Pancreas (tissue), 10 donors: Measurements from ENCODE around the gene TFAP2A. TPM values are rescaled to one million over a fixed set of nuclear protein-coding genes. Genes with fewer than 3 reads are reported as not detected.

Experiments
- ATAC-seq, 4 donors: fragments of 200-7000 bp; cut with Tn5 transposase; one replicate each; pipeline versions ENCODE4 v1.8.0 to v1.9.1; 2020; ENCODE audit warnings: mild to moderate bottlenecking in 4 of 4, moderate library complexity in 4 of 4
- DNase-seq, 6 donors: peaks; one replicate each; pipeline ENCODE4 v3.0.0-alpha.2; 2020
- FAIRE-seq: peaks from 2 replicates; lab custom pipeline; 2012; peaks lifted over from hg19 to GRCh38; lab: Jason Lieb, UNC
- H3K27ac ChIP-seq, 4 donors: fragments of 200-600 bp; sonication (generic); 1 replicate in 3 of 4; 2 replicates in 1 of 4; pipeline versions ENCODE4 v1.5.0 to v1.8.0; 2020
- H3K27me3 ChIP-seq, 4 donors: fragments of 200-600 bp; one replicate each; pipeline ENCODE4 v1.8.0; 2021
- H3K36me3 ChIP-seq, 3 donors: fragments of 200-600 bp; sonication (generic) in 1 of 3; one replicate each; pipeline versions ENCODE4 v1.5.0 to v1.8.0; 2020 to 2021
- H3K4me1 ChIP-seq, 3 donors: fragments of 200-600 bp; one replicate each; pipeline ENCODE4 v1.8.0; 2021
- H3K4me3 ChIP-seq, 4 donors: fragments of 200-600 bp; sonication (generic) in 2 of 4; one replicate each; pipeline versions ENCODE4 v1.5.0 to v1.8.0; 2020 to 2021
- H3K9me3 ChIP-seq, 4 donors: fragments of 200-600 bp; one replicate each; pipeline ENCODE4 v1.8.0; 2021
- WGBS, 2 donors: extraction: QIAGEN DNeasy Blood & Tissue Kit; methylation state at CpG; one replicate each; pipeline ENCODE4 v1.1.7; 2013; 5-methylcytosine and 5-hydroxymethylcytosine counted together
- intact Hi-C, 3 donors: fragments of 100-400 bp; cut with DNase I; formaldehyde crosslinking; loops; one replicate each; pipeline versions ENCODE4 v1.11.1 to v1.14.2; 2022
- polyA plus RNA-seq, 2 donors: library from polyadenylated mRNA; stranded (reverse); fragments of 200-250 nt; gene quantifications; one replicate each; pipeline ENCODE4 v1.2.3, GENCODE V29; 2013
- total RNA-seq, 6 donors: library from RNA; stranded (reverse); fragmentation: NEBNext Ultra II Directional in 4 of 6; extraction: Animal tissue kit (Norgen Biotek cat#: 25700) in 4 of 6; gene quantifications; one replicate each; pipeline versions ENCODE4 v1.2.1 to v1.2.4, GENCODE V29; 2021 to 2023
- TF ChIP-seq, protein P1 (sequence below), 4 donors: fragments of 200-600 bp; sonication (generic) in 3 of 4; IDR thresholded peaks; one replicate each; pipeline versions ENCODE4 v1.5.0 to v1.8.0; 2021; ENCODE audit warnings: antibody characterized with exemption in 4 of 4
- donor health status: healthy with polysubstance abuse.
- donor health status: DM: no; HTN: no; CAD: no; lungs with moderate emphysema.
- donor health status: DM: no; HTN: no; CAD: no.
- donor health status: control.
- donor health status: control.
- donor health status: Bipolar disorder and iron deficiency.
- donor health status: DM: yes; HTN: yes; CAD: no.
- donor health status: DM: no; HTN: no; CAD: no.
- donor health status: DM: no; HTN: no; CAD: no.
- donor health status: DM: yes; HTN: yes; CAD: no.

Gene TFAP2A
- total and polyA plus RNA-seq, 8 donors: 0.12 to 1.3 (median 0.23) TPM

DNA sequence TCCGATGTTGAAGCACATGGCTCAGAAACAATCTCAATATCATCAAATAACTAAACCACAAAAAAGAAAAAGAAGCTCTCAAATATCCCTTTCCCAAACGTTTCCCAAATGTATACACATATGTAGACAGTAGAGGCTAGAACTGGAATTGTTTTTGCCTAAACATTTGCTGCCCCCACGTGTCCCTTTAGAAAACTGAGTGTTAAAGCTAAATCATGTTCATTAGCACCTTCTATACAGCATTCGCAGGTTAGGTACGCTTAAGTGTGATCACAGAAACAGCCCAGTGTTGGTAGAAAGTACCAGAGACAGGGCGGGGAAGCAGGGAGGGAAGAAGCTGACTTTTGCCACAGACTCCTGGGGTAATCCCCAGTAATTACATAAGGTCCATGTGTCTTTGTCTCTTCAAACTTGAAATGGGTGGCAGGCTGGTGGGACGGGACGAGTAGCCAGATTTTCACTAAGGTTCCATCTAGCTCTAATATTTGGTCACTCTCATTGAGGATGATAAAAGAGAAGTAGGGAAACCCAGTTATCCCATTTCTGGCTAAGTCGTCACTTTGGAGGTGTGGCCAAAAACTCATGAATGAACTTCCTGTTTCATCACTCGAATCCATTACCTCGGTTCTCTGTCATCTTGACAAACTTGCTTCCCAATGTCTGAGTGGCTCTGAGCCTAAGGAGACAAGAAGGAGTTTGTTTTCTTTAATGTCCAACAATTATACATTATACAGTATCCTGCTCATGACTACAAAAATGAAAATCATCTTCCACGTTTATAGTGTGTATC, 15.0 kb upstream of the TFAP2A start:
- Histone ChIP-seq H3K27me3 (peaks cover 0 to 28% (median 5%) of the 10 kb centered on the region in 4 donors), H3K36me3 (no peaks in the 10 kb centered on the region), H3K4me1 (no peaks in the 10 kb centered on the region), H3K4me3 (no peak overlapping the region), H3K9me3 (no peaks in the 10 kb centered on the region), H3K27ac (no peak overlapping the region)
- intact Hi-C loops: loop anchor here in 1 of 3 donors (10.0 kb wide), 1 partner anchor 1445 kb away; no protein-coding TSS in a partner anchor
- WGBS, 2 donors: 16 to 24% methylated on average over 12 of the region's 12 CpGs
- ATAC-seq (peak; percentile 63 to 83 (median 80)), FAIRE-seq (no peak), DNase-seq (peak in 1 of 6 donors; percentile 37)
- TF ChIP-seq, protein P1, sequence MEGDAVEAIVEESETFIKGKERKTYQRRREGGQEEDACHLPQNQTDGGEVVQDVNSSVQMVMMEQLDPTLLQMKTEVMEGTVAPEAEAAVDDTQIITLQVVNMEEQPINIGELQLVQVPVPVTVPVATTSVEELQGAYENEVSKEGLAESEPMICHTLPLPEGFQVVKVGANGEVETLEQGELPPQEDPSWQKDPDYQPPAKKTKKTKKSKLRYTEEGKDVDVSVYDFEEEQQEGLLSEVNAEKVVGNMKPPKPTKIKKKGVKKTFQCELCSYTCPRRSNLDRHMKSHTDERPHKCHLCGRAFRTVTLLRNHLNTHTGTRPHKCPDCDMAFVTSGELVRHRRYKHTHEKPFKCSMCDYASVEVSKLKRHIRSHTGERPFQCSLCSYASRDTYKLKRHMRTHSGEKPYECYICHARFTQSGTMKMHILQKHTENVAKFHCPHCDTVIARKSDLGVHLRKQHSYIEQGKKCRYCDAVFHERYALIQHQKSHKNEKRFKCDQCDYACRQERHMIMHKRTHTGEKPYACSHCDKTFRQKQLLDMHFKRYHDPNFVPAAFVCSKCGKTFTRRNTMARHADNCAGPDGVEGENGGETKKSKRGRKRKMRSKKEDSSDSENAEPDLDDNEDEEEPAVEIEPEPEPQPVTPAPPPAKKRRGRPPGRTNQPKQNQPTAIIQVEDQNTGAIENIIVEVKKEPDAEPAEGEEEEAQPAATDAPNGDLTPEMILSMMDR (IDR thresholded peaks at IDR 0.05): peak in 2 of 4 donors; percentile 23 to 37

- no peaks in the 10 kb centered on the region for H3K4me1 ChIP-seq
- H3K27ac ChIP-seq: no peak overlapping the region
- peak overlapping the region in 3 of 4 donors; percentile 17 to 53 (median 39) for H3K4me3 ChIP-seq
- FAIRE-seq: no peak
- TF ChIP-seq, protein P1 (IDR thresholded peaks at IDR 0.05): no peak
- no peaks in the 10 kb centered on the region for H3K36me3 ChIP-seq
- H3K27me3 ChIP-seq: peaks cover 0 to 50% (median 5%) of the 10 kb centered on the region in 4 donors
- H3K9me3 ChIP-seq: no peaks in the 10 kb centered on the region
- DNase-seq: no peak
- WGBS, 2 donors: 44 to 49% methylated on average over 6 of the region's 6 CpGs
- ATAC-seq: no peak
- intact Hi-C loops: no loop called here
Measured at GRCh38 chr6:10426781-10427279, 12.0 kb upstream of the TFAP2A start.

GRCh38 chr6:10425975-10426780, 11.3 kb upstream of the TFAP2A start:
- 3 to 4% methylated on average over 54 of the region's 54 CpGs for WGBS, 2 donors
- FAIRE-seq: no peak

DNA sequence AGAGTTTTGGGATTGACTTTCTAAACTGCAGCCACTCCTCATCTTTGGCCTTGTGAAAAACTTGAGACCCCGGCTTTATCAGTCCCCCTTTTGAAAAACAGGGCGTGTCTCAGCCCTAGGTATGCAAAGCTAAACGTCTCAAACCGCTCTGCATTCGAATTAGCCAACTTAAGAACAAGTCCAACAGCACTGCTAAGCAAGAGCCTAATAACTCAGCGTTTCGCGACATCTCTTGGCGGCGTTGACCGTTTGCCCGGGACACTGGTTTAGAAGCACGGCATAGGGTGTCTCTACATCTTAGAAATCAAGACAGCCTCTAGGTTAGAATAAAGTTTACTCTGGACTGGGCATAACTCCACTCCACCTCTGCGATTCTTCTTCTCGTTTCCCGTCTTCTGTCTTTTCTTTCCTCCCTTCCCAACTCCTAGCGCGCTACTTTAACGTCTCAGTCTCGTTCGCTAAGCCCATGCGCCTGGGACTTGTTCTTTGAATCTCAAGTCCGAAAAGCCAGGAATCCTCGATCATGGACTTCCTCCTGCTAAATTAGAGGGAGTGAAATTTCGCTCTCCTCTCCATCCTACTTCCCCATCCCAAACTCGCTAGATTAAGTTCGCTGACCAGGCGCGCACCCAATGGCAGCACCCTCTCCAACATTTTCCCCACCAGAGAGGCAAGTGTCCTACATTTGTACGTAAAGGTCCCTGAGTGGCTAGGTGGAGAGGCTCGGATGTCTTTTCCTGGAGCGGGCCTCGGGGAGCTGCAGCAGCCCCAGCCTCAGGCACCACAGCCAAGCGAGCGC, 10.5 kb upstream of the TFAP2A start:
- Histone ChIP-seq H3K27me3 (peaks cover 5 to 64% (median 8%) of the 10 kb centered on the region in 4 donors), H3K4me1 (no peaks in the 10 kb centered on the region), H3K36me3 (no peaks in the 10 kb centered on the region), H3K4me3 (peak overlapping the region in 3 of 4 donors; percentile 14 to 53 (median 39)), H3K9me3 (no peaks in the 10 kb centered on the region), H3K27ac (no peak overlapping the region)
- ATAC-seq (no peak), DNase-seq (no peak), FAIRE-seq (no peak)
- 6% methylated on average over 35 of the region's 35 CpGs for WGBS, 2 donors
- intact Hi-C loops: no loop called here
- TF ChIP-seq, protein P1 (IDR thresholded peaks at IDR 0.05): no peak

More at GRCh38 chr6:10425975-10426780, 11.3 kb upstream of the TFAP2A start:
- intact Hi-C loops: no loop called here
- Histone ChIP-seq H3K36me3 (no peaks in the 10 kb centered on the region), H3K4me3 (peak overlapping the region; percentile 14 to 53 (median 28)), H3K27me3 (peaks cover 0 to 56% (median 6%) of the 10 kb centered on the region in 4 donors), H3K27ac (no peak overlapping the region), H3K9me3 (no peaks in the 10 kb centered on the region), H3K4me1 (no peaks in the 10 kb centered on the region)
- ATAC-seq (peak; percentile 69 to 85 (median 82)), DNase-seq (peak in 4 of 6 donors; percentile 33 to 74 (median 59))
- TF ChIP-seq, protein P1 (IDR thresholded peaks at IDR 0.05): no peak
